AG09309 (cell line): Measurements from ENCODE around the gene MRPL41.
"Not testable (repeated sequence)": the region's sequence is repeated elsewhere in the genome, so short reads cannot be mapped to it uniquely, and the experiment has no call there.

Source experiments
- DNase-seq: peaks from one replicate; pipeline ENCODE4 v3.0.0-alpha.2; 2010; ENCODE audit warnings: low read depth
- H3K4me3 ChIP-seq: 2 replicates; pipeline ENCODE4 v1.5.1; 2011; ENCODE audit warnings: mild to moderate bottlenecking, low read depth, low read length, moderate library complexity; ENCODE audit not compliant: control insufficient read depth
- TF ChIP-seq, protein P1 (sequence below): IDR thresholded peaks from 2 replicates; pipeline ENCODE4 v1.5.1; 2011; ENCODE audit warnings: mild to moderate bottlenecking, low read depth, low read length, inconsistent platforms; ENCODE audit not compliant: insufficient read depth, control insufficient read depth; ENCODE audit errors: missing control alignments

The MRPL41 gene

GRCh38 chr9:137558127-137558526, 6.4 kb downstream of the MRPL41 start:
- TF ChIP-seq, protein P1, sequence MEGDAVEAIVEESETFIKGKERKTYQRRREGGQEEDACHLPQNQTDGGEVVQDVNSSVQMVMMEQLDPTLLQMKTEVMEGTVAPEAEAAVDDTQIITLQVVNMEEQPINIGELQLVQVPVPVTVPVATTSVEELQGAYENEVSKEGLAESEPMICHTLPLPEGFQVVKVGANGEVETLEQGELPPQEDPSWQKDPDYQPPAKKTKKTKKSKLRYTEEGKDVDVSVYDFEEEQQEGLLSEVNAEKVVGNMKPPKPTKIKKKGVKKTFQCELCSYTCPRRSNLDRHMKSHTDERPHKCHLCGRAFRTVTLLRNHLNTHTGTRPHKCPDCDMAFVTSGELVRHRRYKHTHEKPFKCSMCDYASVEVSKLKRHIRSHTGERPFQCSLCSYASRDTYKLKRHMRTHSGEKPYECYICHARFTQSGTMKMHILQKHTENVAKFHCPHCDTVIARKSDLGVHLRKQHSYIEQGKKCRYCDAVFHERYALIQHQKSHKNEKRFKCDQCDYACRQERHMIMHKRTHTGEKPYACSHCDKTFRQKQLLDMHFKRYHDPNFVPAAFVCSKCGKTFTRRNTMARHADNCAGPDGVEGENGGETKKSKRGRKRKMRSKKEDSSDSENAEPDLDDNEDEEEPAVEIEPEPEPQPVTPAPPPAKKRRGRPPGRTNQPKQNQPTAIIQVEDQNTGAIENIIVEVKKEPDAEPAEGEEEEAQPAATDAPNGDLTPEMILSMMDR = no peak
- H3K4me3 ChIP-seq = no peak overlapping the region

GRCh38 chr9:137564134-137564533, 12.5 kb downstream of the MRPL41 start:
- H3K4me3 ChIP-seq = no peak overlapping the region
- no peak for DNase-seq
- TF ChIP-seq, protein P1 = no peak

More at GRCh38 chr9:137558127-137558526, 6.4 kb downstream of the MRPL41 start:
- no peak for DNase-seq

DNA sequence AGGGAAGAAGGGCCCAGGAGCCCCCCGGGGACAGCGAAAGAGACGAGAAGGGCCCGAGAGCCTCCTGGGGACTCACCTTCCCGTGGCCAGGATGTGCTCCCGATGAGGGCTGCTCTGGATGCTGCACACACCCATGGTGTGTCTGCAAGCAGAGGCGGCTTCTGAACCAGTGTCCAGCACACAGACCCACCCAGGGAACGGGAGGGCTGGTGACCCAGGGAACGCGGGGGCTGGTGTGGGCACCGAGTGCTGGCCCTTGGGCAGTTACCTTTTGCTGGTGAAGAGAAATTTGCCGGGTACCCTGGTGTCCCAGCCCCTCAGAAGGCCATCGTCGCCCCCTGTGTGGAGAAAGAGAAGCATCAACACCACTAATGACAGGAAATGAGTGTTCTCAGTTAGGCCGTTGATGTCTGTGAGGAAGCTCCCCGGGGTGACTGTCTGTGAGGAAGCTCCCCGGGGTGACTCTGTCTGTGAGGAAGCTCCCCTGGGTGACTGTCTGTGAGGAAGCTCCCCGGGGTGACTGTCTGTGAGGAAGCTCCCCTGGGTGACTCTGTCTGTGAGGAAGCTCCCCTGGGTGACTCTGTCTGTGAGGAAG, 13.2 kb downstream of the MRPL41 start:
- H3K4me3 ChIP-seq = no peak overlapping the region
- DNase-seq = no peak
- TF ChIP-seq, protein P1 = no peak

DNA sequence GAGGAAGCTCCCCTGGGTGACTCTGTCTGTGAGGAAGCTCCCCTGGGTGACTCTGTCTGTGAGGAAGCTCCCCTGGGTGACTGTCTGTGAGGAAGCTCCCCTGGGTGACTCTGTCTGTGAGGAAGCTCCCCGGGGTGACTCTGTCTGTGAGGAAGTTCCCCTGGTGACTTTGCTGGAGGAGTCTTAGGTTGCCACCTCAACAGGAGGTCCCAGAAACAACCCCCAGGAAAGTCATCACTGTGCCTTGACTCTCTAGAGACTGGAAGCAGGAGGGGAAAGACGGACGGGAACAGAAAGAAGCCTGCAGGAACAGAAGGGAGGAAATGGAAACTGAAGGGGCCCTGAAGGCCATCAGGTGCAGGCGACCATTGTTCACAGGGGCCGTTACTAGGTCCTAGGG, 16.8 kb downstream of the MRPL41 start:
- not testable (repeated sequence) for DNase-seq, H3K4me3 ChIP-seq

DNA sequence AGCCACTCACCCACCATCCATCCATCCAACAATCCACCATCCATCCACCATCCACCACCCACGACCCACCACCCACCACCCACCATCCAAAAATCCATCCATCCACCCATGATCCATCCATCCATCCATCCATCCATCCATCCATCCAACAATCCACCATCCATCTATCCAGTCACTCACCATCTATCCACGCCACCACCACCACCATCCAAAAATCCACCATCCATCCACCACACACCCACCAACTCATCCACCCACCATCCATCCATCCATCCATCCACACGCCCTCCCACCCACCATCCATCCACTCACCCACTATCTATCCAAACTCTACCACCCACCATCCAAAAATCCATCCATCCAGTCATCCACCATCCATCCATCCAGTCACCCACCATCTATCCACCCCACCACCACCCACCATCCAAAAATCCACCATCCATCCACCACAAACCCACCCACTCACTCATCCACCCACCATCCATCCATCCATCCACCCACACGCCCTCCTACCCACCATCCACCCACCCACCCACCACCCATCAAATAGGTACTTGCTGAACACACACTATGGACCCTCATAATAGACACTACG, 18.0 kb downstream of the MRPL41 start:
- TF ChIP-seq, protein P1 = no peak

GRCh38 chr9:137570566-137570965, 18.9 kb downstream of the MRPL41 start:
- DNase-seq = no peak
- TF ChIP-seq, protein P1 = no peak
- H3K4me3 ChIP-seq = no peak overlapping the region

More for the DNA sequence above, 18.0 kb downstream of the MRPL41 start:
- H3K4me3 ChIP-seq = no peak overlapping the region
- DNase-seq = no peak

- DNase-seq = no peak
- no peak overlapping the region for H3K4me3 ChIP-seq
- TF ChIP-seq, protein P1 = no peak
Observed at GRCh38 chr9:137574192-137574591, 22.5 kb downstream of the MRPL41 start.
